HCT116 (cell line): ENCODE results near the gene HRK.

Experiments
- CTCF ChIP-seq, 3 experiments: fragments of 200-600 bp in 1 of 3; sonication (generic) in 1 of 3; IDR thresholded peaks in 2 of 3; conservative IDR thresholded peaks in 1 of 3; 2 replicates each; pipeline ENCODE4 v1.5.1; 2012 to 2017; ENCODE audit warnings: low read depth in 2 of 3, low read length in 2 of 3, antibody characterized with exemption in 1 of 3, borderline replicate concordance in 1 of 3, control low read depth in 1 of 3, mild to moderate bottlenecking in 1 of 3, mixed read lengths in 1 of 3, mixed run types in 1 of 3, moderate library complexity in 1 of 3; ENCODE audit not compliant: insufficient read depth in 1 of 3
- EGR1 ChIP-seq: IDR thresholded peaks from 2 replicates; pipeline ENCODE4 v1.6.1; 2012; ENCODE audit warnings: low read depth
- EZH2 ChIP-seq: fragments of 200-600 bp; sonication (generic); IDR thresholded peaks from 2 replicates; pipeline ENCODE4 v1.6.1; 2017; ENCODE audit warnings: antibody characterized with exemption, mixed run types
- JUND ChIP-seq: IDR thresholded peaks from 2 replicates; pipeline ENCODE4 v1.6.1; 2012
- POLR2A ChIP-seq: IDR thresholded peaks from 2 replicates; pipeline ENCODE4 v1.7.0; 2011; ENCODE audit warnings: borderline replicate concordance; ENCODE audit not compliant: insufficient read depth, insufficient read length; ENCODE audit errors: extremely low read depth
- POLR2AphosphoS5 ChIP-seq: IDR thresholded peaks from 2 replicates; pipeline ENCODE4 v1.6.1; 2011; ENCODE audit warnings: mild to moderate bottlenecking, low read depth, low read length, moderate library complexity
- TF ChIP-seq, protein P1 (sequence below): IDR thresholded peaks from 2 replicates; pipeline ENCODE4 v1.6.1; 2011; ENCODE audit warnings: mild to moderate bottlenecking, low read length, moderate library complexity; ENCODE audit not compliant: insufficient replicate concordance; ENCODE audit errors: extremely low read depth
- TF ChIP-seq, protein P2 (sequence below): IDR thresholded peaks from 2 replicates; pipeline ENCODE4 v1.6.1; 2012; ENCODE audit warnings: low read depth

DNA sequence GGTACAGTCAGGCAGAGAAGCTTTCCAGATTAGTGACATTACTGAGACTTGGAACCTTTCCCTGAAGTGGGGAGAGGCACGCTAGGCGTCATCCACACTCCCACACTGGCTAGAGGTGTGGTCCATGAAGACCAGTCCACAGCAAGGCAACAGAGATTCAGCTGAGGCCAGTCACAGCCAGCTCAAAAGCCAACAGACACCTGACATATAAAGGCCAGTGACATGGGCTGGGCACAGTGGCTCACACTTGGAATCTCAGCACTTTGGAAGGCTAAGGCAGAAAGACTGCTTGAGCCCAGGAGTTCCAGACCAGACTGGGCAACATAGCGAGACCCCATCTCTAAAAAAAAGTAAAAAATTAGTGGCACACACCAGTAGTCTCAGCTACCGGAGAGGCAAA lies 10.9 kb downstream of the HRK start:
- TF ChIP-seq CTCF (IDR thresholded peaks at IDR 0.05 in 2 of 3, conservative IDR thresholded peaks at IDR 0.05 in 1 of 3; ENCODE audit: borderline replicate concordance in 1 of 3, insufficient read depth in 1 of 3, low read depth in 2 of 3, low read length in 2 of 3): no peak
- TF ChIP-seq, protein P1, sequence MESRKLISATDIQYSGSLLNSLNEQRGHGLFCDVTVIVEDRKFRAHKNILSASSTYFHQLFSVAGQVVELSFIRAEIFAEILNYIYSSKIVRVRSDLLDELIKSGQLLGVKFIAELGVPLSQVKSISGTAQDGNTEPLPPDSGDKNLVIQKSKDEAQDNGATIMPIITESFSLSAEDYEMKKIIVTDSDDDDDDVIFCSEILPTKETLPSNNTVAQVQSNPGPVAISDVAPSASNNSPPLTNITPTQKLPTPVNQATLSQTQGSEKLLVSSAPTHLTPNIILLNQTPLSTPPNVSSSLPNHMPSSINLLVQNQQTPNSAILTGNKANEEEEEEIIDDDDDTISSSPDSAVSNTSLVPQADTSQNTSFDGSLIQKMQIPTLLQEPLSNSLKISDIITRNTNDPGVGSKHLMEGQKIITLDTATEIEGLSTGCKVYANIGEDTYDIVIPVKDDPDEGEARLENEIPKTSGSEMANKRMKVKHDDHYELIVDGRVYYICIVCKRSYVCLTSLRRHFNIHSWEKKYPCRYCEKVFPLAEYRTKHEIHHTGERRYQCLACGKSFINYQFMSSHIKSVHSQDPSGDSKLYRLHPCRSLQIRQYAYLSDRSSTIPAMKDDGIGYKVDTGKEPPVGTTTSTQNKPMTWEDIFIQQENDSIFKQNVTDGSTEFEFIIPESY: no peak
- no peak for TF ChIP-seq EZH2
- no peak for TF ChIP-seq JUND
- no peak for TF ChIP-seq POLR2AphosphoS5
- TF ChIP-seq EGR1: no peak
- TF ChIP-seq POLR2A: no peak
- TF ChIP-seq, protein P2, sequence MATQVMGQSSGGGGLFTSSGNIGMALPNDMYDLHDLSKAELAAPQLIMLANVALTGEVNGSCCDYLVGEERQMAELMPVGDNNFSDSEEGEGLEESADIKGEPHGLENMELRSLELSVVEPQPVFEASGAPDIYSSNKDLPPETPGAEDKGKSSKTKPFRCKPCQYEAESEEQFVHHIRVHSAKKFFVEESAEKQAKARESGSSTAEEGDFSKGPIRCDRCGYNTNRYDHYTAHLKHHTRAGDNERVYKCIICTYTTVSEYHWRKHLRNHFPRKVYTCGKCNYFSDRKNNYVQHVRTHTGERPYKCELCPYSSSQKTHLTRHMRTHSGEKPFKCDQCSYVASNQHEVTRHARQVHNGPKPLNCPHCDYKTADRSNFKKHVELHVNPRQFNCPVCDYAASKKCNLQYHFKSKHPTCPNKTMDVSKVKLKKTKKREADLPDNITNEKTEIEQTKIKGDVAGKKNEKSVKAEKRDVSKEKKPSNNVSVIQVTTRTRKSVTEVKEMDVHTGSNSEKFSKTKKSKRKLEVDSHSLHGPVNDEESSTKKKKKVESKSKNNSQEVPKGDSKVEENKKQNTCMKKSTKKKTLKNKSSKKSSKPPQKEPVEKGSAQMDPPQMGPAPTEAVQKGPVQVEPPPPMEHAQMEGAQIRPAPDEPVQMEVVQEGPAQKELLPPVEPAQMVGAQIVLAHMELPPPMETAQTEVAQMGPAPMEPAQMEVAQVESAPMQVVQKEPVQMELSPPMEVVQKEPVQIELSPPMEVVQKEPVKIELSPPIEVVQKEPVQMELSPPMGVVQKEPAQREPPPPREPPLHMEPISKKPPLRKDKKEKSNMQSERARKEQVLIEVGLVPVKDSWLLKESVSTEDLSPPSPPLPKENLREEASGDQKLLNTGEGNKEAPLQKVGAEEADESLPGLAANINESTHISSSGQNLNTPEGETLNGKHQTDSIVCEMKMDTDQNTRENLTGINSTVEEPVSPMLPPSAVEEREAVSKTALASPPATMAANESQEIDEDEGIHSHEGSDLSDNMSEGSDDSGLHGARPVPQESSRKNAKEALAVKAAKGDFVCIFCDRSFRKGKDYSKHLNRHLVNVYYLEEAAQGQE: no peak
